Kidney (tissue), 14 donors: ENCODE results near the gene RUVBL2. TPM values are rescaled to one million over a fixed set of nuclear protein-coding genes. Genes with fewer than 3 reads are reported as not detected.

Source experiments
- DNase-seq, 5 donors: peaks; one replicate each; pipeline ENCODE4 v3.0.0-alpha.2; 2013 to 2020
- FAIRE-seq: peaks from 2 replicates; lab custom pipeline; 2012; peaks lifted over from hg19 to GRCh38; lab: Jason Lieb, UNC
- H3K27ac ChIP-seq, 2 donors: one replicate each; pipeline ENCODE4 v1.7.0; 2013; ENCODE audit warnings: low read depth in 2 of 2, low read length in 2 of 2, inconsistent platforms in 1 of 2
- H3K27me3 ChIP-seq: one replicate; pipeline ENCODE4 v1.7.1; 2013; ENCODE audit warnings: low read length, inconsistent platforms; ENCODE audit not compliant: control insufficient read depth, insufficient read depth
- H3K36me3 ChIP-seq, 3 donors: one replicate each; pipeline versions ENCODE4 v1.7.0 to v1.7.1; 2013; ENCODE audit warnings: low read length in 3 of 3, control low read depth in 1 of 3, inconsistent platforms in 1 of 3; ENCODE audit not compliant: insufficient read depth in 3 of 3, control insufficient read depth in 2 of 3
- H3K4me1 ChIP-seq, 3 donors: one replicate each; pipeline versions ENCODE4 v1.7.0 to v1.7.1; 2013; ENCODE audit warnings: low read length in 3 of 3, inconsistent platforms in 1 of 3, low read depth in 1 of 3; ENCODE audit not compliant: control insufficient read depth in 2 of 3, insufficient read depth in 2 of 3
- H3K4me3 ChIP-seq, 3 donors: one replicate each; pipeline versions ENCODE4 v1.7.0 to v1.8.1; 2013; ENCODE audit warnings: low read length in 3 of 3, control low read depth in 1 of 3, inconsistent platforms in 1 of 3
- H3K9ac ChIP-seq, 3 donors: one replicate each; pipeline versions ENCODE4 v1.7.0 to v1.7.1; 2013; ENCODE audit warnings: low read length in 3 of 3, control low read depth in 1 of 3, inconsistent platforms in 1 of 3
- H3K9me3 ChIP-seq, 3 donors: one replicate each; pipeline versions ENCODE4 v1.7.0 to v1.7.1; 2013; ENCODE audit warnings: low read length in 3 of 3, control low read depth in 1 of 3, inconsistent platforms in 1 of 3; ENCODE audit not compliant: control insufficient read depth in 2 of 3, insufficient read depth in 1 of 3
- CTCF ChIP-seq: IDR thresholded peaks from 3 replicates; pipeline ENCODE4 v1.5.1; 2012; ENCODE audit warnings: mild to moderate bottlenecking, moderate library complexity, borderline replicate concordance; ENCODE audit not compliant: insufficient read depth; ENCODE audit errors: extremely low read depth
- intact Hi-C: fragments of 100-400 bp; cut with DNase I; formaldehyde crosslinking; loops from one replicate; pipeline ENCODE4 v1.11.1; 2022
- polyA plus RNA-seq: library from polyadenylated mRNA; stranded (reverse); fragments of 350-450 nt; fragmentation: Illumina TruSeq; extraction: RNeasy Lipid Tissue Mini Kit (QIAGEN cat#74804); gene quantifications from one replicate; pipeline ENCODE4 v1.2.3, GENCODE V29; 2014; ENCODE audit warnings: low read depth, low replicate concordance; ENCODE audit not compliant: insufficient read depth
- total RNA-seq: library from RNA; stranded (reverse); fragmentation: NEBNext Ultra II Directional; extraction: Animal tissue kit (Norgen Biotek cat#: 25700); gene quantifications from one replicate; pipeline ENCODE4 v1.2.1, GENCODE V29; 2021
- donor health status: control.
- donor health status: control.
- donor health status: control.
- donor health status: control.
- donor health status: control.
- donor health status: DM: yes; HTN: yes; CAD: no.
- donor health status: Normal renal cell carcinoma (clear cell type).

RUVBL2 gene
- total and polyA plus RNA-seq, 2 donors from 2014 or later = 57.0 to 83.6 TPM

GRCh38 chr19:48970923-48971395 is 22.7 kb upstream of the RUVBL2 start:
- H3K9me3 ChIP-seq = no peaks in the 10 kb centered on the region
- TF ChIP-seq CTCF = peak; percentile 88
- DNase-seq (peak; percentile 84 to 92 (median 88)), FAIRE-seq (no peak)
- H3K4me1 ChIP-seq = peaks cover 0 to 10% (median 7%) of the 10 kb centered on the region in 3 donors
- H3K27ac ChIP-seq = no peak overlapping the region
- H3K9ac ChIP-seq = no peak overlapping the region
- intact Hi-C loops = loop anchor here (10.0 kb wide), 1 partner anchor 176 kb away; no protein-coding TSS in a partner anchor
- H3K36me3 ChIP-seq = peaks cover 3 to 52% (median 10%) of the 10 kb centered on the region in 3 donors
- no peak overlapping the region for H3K4me3 ChIP-seq
- H3K27me3 ChIP-seq = no peaks in the 10 kb centered on the region

- no peak overlapping the region for H3K9ac ChIP-seq
- no peak for TF ChIP-seq CTCF
- no peaks in the 10 kb centered on the region for H3K4me1 ChIP-seq
- H3K4me3 ChIP-seq = no peak overlapping the region
- DNase-seq (peak in 3 of 5 donors; percentile 53 to 65 (median 65)), FAIRE-seq (no peak)
- intact Hi-C loops = loop anchor here (10.0 kb wide), 1 partner anchor 181 kb away; no protein-coding TSS in a partner anchor
- no peak overlapping the region for H3K27ac ChIP-seq
- no peaks in the 10 kb centered on the region for H3K9me3 ChIP-seq
- peaks cover 0 to 19% (median 12%) of the 10 kb centered on the region in 3 donors for H3K36me3 ChIP-seq
- no peaks in the 10 kb centered on the region for H3K27me3 ChIP-seq
Observed at GRCh38 chr19:48975947-48976847, 17.5 kb upstream of the RUVBL2 start.

GRCh38 chr19:48977061-48977460 is 16.6 kb upstream of the RUVBL2 start:
- Histone ChIP-seq H3K9me3 (no peaks in the 10 kb centered on the region), H3K27ac (no peak overlapping the region), H3K27me3 (no peaks in the 10 kb centered on the region), H3K36me3 (peaks cover 0 to 19% (median 12%) of the 10 kb centered on the region in 3 donors), H3K9ac (no peak overlapping the region), H3K4me3 (no peak overlapping the region), H3K4me1 (no peaks in the 10 kb centered on the region)
- FAIRE-seq (no peak), DNase-seq (no peak)
- intact Hi-C loops = loop anchor here (10.0 kb wide), 1 partner anchor 182 kb away; no protein-coding TSS in a partner anchor
- TF ChIP-seq CTCF = no peak
